Activated T-cell treated with anti-CD3 and anti-CD28 coated beads for 4 hours (primary cell): ENCODE data around the gene PCTP.

ENCODE experiments used
- DNase-seq: peaks from one replicate; pipeline ENCODE4 v3.0.0-alpha.2; 2020

Gene PCTP

DNA sequence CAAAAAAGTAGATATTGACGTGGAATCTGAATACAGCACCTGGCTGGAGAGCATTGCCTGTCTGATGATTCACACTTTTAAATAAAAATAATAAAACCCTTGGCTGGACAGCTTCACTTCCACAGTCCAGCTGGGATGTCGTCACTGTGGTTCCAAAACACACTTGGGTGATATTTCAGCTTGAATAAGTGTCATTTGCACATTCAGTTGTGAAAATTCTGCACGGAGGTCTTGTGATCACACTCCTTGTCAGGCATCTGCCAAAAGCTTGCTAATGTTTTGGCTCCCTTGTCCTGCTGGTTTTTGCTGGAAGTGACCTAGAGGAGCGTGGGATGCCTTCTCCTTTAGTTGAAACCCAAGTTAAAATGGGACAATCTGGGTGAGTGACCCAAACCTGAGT, 60.7 kb downstream of the PCTP start:
- DNase-seq: no peak

DNA sequence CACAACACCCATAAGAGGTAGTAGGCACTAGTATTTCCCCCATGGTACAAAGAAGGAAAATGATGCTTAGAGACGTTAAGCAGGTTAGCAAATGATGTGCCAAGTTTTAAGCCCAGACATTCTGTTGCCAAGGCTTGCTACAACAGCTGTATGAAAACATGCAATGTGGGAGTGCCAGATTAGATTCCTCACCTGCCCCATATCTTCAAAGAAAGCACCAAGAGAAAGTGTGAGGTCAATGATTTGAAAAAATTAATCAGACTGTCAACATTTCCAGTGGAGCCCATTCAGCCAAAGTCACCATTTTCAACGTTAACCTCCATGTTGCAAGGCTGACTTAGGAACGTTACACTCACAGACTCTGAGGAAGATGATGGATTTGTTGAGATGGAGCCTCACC, 61.5 kb downstream of the PCTP start:
- DNase-seq: no peak

DNA sequence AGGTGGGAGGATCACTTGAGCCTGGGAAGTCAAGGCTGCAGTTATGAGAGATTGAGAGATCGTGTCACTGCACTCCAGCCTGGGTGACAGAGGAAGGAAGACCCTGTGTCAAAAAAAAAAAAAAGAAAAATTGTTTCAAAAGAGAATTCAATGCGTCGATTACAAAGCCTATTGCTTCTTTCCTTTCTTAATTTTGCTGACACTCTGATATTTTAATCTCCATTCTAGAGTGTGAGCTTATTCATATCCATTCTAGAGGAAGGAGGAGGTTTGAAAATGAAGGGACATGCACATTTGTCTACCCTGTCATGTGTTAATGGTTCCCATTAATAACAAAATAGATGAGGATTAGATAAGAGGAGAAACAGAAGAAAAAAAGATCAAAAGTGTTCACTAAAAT, 63.1 kb downstream of the PCTP start:
- DNase-seq: no peak

DNA sequence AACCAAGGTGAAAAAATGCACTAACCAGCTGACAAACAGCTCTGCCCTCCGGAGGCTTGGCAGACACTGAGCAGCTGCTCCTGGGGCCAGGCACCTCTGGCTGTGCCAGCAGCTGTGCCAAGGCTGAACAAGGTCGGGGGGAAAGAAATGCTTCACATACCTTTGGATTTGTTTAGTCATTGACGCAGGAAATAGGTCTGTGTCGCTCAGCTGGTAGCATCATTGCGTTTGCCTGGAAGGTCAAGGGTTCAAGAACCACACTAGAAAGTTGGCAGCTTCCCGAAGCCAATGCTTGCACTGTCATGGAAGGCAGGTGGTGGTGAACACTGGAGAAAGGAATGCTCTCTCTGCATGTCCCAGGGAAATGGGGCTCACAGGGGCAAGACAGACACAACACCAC, 63.5 kb downstream of the PCTP start:
- no peak for DNase-seq

DNA sequence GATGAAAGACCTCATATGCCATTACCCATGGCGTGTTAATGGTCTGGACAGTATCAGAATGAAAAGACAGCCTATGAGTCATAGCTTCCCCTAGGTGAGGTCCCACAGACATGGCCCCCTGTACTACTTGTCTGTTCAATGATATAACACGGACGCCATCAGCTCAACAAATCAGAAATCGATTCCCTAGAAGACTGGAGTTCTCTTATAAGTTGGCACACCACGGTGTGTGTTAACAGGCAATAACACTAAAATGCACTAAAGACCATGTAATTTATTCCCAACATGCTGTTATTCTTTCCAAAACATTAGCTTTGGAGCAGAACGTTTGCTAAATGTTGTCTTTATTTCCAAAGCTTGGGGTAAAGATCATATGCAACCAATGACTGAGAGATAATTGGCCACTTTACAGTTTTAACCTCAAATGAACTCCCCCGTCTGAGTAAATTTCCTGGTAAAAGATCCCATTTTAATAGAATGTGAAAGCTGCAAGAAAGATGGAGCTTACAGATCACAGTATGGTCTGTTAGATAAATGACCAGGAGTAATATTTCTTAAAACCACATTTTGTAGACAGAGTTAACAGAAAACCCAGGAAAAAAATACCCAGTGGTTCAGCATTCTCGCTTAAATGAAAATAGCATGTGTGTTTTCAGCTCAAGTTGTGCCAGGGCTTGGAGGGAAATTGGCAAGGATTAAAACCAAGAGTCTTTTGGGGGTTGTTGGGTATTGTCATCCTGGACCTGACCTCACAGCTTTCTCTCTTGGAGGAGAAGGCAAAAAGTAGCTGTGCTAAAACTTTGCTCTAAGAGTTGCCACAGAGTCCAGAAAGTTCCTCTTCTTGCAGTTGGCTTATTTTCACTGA, 65.9 kb downstream of the PCTP start:
- no peak for DNase-seq

DNA sequence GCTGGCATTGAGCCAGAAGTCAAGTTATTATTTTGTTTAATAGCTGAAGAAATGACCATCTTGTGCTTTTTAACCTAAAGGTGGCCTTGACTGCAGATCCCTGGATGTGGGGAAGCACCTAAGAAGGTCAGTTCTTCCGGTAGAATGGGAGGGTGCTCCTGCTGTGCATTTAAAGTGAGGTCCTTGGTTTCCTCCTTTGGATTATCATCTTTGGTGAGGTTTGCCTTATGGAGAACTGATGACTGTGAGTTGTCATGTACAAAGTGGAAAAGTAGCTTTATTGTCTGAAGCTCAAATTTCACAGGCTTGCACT, 66.5 kb downstream of the PCTP start:
- no peak for DNase-seq

DNA sequence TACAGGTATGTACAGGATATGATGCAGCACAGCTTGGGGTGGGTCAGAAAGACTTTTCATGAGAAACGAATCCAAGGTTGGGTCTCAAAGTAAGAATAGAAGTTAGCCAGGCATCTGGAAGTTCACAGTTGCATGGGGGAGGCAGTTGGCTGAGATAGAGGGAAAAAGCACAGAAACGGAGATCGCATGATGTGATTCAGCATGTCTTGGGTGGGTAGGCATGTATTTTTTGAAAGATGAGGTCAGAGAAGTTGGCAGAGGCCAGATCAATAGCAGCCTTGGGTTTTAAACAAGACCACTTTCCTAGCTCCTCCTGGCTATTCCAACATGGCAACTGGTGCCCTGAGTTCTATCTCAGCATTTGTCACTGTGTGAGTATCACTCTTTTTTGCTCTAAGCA, 67.2 kb downstream of the PCTP start:
- no peak for DNase-seq

DNA sequence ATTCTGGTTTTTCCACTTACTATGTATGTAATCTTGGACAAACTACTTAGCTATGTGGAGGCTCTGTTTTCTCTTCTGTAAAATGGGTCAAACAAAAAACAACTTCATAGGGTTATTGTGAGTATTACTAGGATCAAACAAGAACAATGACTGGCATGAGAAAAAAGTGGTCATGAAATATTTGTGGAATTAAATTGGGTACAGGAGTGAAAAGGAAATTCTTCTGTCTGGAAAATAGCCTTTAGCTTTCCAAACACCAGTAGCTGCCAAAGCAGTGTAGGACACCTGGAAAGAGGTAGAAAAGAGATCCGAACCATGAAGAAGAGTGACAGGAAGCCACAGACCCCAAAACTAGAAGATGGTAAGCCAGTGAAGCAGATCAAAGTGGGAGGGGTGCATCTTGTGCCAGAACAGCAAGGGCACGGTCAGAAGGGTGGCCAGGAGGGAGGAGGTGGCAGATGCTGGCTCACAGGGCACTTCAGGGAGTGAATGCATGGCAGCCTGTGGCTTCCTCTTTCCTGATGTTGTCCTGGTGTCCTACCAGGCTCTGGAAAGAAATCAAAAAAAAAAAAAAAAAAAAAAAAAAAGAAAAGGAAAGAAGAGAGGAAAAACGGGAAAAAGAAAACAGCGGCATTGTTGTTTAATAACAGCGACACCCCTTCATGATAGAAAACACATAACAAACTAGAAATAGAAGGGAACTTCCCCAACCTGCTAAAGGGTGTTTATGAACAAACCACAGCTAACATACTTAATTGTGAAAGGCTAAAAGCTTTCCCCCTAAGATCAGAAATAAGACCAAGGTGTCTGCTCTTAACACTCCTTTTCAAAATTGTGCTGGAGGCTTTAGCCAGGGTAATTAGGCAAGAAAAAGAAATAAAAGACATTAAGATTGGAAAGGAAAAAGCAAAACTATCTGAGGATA, 67.9 kb downstream of the PCTP start:
- no peak for DNase-seq

DNA sequence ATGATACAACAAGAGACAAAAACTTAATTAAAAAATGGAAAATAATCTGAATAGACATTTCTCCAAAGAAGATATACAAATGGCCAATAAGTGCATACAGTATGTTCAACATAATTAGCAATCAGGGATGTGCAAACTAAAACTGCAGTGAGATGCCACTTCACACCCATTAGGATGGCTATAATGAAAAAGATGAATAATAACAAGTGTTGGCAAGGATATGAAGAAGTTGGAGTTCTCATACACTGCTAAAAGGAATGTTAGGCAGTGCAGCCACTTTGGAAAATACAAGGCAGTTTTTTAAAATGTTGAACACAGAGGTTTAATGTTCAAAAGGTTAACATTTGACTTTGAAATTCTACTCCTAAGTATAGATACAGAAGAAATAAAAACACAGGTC, 69.8 kb downstream of the PCTP start:
- DNase-seq: no peak

DNA sequence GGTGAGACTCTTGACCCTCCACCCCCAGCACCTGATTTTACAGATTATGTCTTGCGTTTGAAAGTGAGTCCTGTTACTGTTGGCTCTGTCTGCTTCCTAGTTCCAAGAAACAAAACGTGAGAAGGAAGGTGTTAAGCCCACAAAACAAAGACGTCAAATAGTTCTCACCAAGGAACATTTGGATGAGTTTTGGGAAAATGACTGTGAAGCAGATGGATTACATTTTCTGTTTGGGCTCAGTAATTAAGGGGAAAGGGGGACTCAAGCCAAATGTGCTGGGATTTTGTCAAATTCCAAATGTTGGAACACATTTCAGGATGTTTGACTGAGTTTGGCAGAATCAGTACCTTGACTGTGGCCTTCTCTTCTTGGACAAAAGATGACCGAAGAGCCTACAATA, 71.2 kb downstream of the PCTP start:
- DNase-seq: no peak

DNA sequence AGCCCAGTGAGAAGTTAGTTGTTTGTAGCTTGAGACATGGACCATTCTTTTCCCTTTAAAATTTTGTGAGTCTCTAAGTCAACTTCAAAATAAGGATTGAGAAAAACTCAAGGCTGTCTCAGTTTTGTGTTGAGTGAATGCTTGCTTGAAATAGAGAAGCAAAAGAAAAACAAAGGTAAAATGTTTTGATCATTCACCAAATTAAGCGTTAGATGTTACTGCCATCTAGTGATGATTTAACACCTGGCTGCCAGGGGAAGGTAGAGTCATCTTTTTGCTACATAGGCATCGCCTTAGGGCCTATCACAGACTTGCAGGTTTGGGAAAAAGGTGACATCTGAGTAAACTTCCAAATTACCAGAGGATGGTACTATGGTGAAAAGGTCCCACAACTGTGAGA, 74.4 kb downstream of the PCTP start:
- DNase-seq: no peak
